Lower lobe of right lung (tissue), 2 donors: ENCODE measurements around the gene IFT52. TPM values are rescaled to one million over a fixed set of nuclear protein-coding genes. Genes with fewer than 3 reads are reported as not detected.

Experiments
- ATAC-seq, 2 donors: fragments of 200-7000 bp; cut with Tn5 transposase; one replicate each; pipeline ENCODE4 v1.9.1; 2020 to 2022; ENCODE audit warnings: mild to moderate bottlenecking in 2 of 2, moderate library complexity in 2 of 2
- DNase-seq: peaks from one replicate; pipeline ENCODE4 v3.0.0-alpha.2; 2020
- H3K27ac ChIP-seq: fragments of 200-600 bp; one replicate; pipeline ENCODE4 v1.8.0; 2022
- H3K27me3 ChIP-seq: fragments of 200-600 bp; one replicate; pipeline ENCODE4 v1.8.0; 2022; ENCODE audit warnings: low read depth
- H3K36me3 ChIP-seq: fragments of 200-600 bp; one replicate; pipeline ENCODE4 v1.8.0; 2022; ENCODE audit warnings: mild to moderate bottlenecking
- H3K4me1 ChIP-seq: fragments of 200-600 bp; one replicate; pipeline ENCODE4 v1.8.0; 2022
- H3K4me3 ChIP-seq: fragments of 200-600 bp; one replicate; pipeline ENCODE4 v1.8.0; 2022; ENCODE audit warnings: mild to moderate bottlenecking
- H3K9me3 ChIP-seq: fragments of 200-600 bp; one replicate; pipeline ENCODE4 v1.8.0; 2022
- intact Hi-C: fragments of 100-400 bp; cut with DNase I; formaldehyde crosslinking; loops from one replicate; pipeline ENCODE4 v1.11.0; 2022
- total RNA-seq: library from RNA; stranded (reverse); fragmentation: NEBNext Ultra II Directional; extraction: Animal tissue kit (Norgen Biotek cat#: 25700); gene quantifications from one replicate; pipeline ENCODE4 v1.2.1, GENCODE V29; 2021
- TF ChIP-seq, protein P1 (sequence below): fragments of 200-600 bp; IDR thresholded peaks from one replicate; pipeline ENCODE4 v1.8.0; 2022; ENCODE audit warnings: antibody characterized with exemption, mild to moderate bottlenecking
- donor health status: DM: no; HTN: yes; CAD: no; lungs with severe emphysema.

Gene IFT52
- total RNA-seq, 1 donor from 2014 or later = 19.9 TPM

DNA sequence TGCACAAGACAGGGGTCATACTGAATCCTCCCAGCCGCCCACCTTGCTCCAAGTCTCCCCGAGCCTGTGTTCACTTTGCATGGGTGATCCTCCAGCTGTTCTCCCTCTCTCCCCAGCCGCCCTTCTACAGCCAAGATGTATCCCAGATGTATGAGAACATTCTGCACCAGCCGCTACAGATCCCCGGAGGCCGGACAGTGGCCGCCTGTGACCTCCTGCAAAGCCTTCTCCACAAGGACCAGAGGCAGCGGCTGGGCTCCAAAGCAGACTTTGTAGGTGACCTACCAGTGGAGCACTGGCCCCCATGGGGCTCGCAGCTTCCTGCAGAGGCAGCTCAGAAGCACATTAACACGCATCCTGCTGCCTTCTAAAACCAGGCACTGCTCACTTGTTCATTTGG is 14.6 kb upstream of the IFT52 start:
- ATAC-seq (no peak), DNase-seq (no peak)
- Histone ChIP-seq H3K9me3 (no peaks in the 10 kb centered on the region), H3K27ac (no peak overlapping the region), H3K4me3 (no peak overlapping the region), H3K36me3 (no peaks in the 10 kb centered on the region), H3K4me1 (no peaks in the 10 kb centered on the region), H3K27me3 (no peaks in the 10 kb centered on the region)
- intact Hi-C loops = no loop called here
- TF ChIP-seq, protein P1, sequence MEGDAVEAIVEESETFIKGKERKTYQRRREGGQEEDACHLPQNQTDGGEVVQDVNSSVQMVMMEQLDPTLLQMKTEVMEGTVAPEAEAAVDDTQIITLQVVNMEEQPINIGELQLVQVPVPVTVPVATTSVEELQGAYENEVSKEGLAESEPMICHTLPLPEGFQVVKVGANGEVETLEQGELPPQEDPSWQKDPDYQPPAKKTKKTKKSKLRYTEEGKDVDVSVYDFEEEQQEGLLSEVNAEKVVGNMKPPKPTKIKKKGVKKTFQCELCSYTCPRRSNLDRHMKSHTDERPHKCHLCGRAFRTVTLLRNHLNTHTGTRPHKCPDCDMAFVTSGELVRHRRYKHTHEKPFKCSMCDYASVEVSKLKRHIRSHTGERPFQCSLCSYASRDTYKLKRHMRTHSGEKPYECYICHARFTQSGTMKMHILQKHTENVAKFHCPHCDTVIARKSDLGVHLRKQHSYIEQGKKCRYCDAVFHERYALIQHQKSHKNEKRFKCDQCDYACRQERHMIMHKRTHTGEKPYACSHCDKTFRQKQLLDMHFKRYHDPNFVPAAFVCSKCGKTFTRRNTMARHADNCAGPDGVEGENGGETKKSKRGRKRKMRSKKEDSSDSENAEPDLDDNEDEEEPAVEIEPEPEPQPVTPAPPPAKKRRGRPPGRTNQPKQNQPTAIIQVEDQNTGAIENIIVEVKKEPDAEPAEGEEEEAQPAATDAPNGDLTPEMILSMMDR = no peak

DNA sequence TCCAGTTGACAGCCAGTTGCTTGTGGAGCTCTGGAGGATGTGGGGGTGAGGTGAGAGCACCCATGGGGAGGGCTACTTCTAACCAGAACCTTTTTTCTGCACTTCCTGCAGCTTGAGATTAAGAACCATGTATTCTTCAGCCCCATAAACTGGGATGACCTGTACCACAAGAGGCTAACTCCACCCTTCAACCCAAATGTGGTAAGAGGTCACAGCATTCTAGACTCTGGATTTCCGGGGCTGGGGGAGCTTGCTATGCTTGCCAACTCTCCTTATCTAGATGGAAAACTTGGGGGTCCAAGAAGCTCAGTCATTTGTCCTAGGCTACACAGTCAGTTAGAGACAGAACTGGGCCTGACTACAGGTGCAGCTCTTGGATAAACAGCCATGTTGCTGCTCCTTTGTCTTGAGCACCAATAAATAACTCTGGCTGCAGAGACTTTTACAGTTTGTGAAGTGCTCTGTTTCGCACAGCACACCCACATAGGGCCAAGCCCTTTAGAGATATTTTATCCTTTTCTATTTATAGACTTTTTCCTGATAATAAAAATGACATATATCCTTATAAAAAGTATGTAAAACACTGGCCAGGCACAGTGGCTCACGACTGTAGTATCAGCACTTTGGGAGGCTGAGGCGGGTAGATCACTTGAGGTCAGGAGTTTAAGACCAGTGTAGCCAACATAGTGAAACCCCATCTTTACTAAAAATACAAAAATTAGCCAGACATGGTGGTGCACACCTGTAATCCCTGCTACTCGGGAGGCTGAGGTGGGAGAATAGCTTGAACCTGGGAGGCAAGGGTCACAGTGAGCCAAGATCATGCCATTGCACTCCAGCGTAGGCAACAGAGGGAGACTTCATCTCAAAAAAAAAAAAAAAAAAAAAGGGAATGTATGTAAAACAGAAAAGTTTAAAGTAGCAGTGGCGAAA is 10.6 kb upstream of the IFT52 start:
- H3K9me3 ChIP-seq = no peaks in the 10 kb centered on the region
- H3K36me3 ChIP-seq = no peaks in the 10 kb centered on the region
- ATAC-seq (no peak), DNase-seq (no peak)
- intact Hi-C loops = no loop called here
- H3K27ac ChIP-seq = no peak overlapping the region
- peaks cover 9% of the 10 kb centered on the region for H3K4me1 ChIP-seq
- TF ChIP-seq, protein P1 = no peak
- H3K27me3 ChIP-seq = no peaks in the 10 kb centered on the region
- no peak overlapping the region for H3K4me3 ChIP-seq

DNA sequence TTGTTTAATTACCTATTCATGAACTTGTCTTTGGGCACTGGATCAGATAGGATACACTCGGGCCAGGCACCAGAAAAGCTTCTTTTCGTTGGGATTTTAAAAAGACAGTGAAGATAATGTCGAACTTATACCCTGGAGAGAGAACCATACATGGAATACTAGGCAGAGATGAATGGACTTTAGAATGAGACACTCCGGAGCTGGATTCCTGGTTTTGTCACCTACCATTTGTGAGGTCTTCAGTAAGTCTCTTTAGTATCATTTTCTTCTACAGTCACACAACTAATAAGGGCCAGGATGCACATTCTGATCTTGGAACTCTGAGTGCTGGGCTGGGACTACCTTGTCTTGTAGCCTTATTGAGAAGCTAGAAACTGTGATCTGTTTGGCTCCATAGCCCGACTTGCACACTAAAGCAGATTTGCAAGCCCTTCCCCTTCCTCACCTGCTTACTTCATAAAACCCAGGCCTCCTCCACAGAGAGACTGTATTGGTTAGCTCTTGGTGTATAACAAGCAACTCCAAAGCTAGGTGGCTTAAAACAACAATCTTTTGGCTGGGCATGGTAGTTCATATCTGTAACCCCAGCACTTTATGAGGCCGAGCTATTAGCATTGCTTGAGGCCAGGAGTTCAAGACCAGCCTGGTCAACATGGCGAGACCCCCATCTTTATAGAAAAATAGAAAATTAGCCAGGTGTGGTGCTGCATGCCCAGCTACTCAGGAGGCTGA is 7.4 kb upstream of the IFT52 start:
- H3K4me1 ChIP-seq = peaks cover 12% of the 10 kb centered on the region
- no peak overlapping the region for H3K27ac ChIP-seq
- no peak overlapping the region for H3K4me3 ChIP-seq
- intact Hi-C loops = no loop called here
- no peaks in the 10 kb centered on the region for H3K9me3 ChIP-seq
- ATAC-seq (no peak), DNase-seq (no peak)
- no peaks in the 10 kb centered on the region for H3K36me3 ChIP-seq
- TF ChIP-seq, protein P1 = no peak
- H3K27me3 ChIP-seq = no peaks in the 10 kb centered on the region

DNA sequence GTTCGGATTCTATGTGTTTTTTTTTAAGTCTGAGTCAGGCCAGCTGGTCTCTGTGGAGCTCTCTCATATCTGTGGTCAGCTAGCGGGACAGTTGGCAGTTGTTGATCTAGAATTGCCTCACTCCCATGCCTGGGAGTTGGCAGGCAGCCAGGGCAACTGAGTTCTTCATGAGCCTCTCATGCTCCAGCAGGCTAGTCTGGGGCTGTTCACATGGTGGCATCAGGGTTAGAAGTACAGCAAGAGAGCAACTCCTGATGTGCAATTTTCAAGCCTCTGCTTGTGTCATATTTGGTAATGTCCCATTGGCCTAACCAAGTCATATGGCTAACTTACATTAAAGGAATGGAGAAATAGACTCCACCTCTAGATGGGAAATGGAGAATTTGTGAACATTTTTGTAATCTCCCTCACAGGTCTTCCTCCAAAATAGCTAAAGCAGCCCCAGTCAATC is 6.7 kb upstream of the IFT52 start:
- H3K27me3 ChIP-seq = no peaks in the 10 kb centered on the region
- H3K4me1 ChIP-seq = peaks cover 12% of the 10 kb centered on the region
- H3K27ac ChIP-seq = no peak overlapping the region
- intact Hi-C loops = no loop called here
- no peak overlapping the region for H3K4me3 ChIP-seq
- TF ChIP-seq, protein P1 = no peak
- H3K36me3 ChIP-seq = no peaks in the 10 kb centered on the region
- ATAC-seq = peak; percentile 73 to 74
- H3K9me3 ChIP-seq = no peaks in the 10 kb centered on the region
- DNase-seq = peak; percentile 73

- H3K4me3 ChIP-seq = no peak overlapping the region
- H3K27me3 ChIP-seq = no peaks in the 10 kb centered on the region
- H3K27ac ChIP-seq = peak overlapping the region; percentile 60
- TF ChIP-seq, protein P1 = no peak
- intact Hi-C loops = no loop called here
- ATAC-seq (peak; percentile 85 to 88), DNase-seq (no peak)
- H3K4me1 ChIP-seq = peaks cover 13% of the 10 kb centered on the region
- no peaks in the 10 kb centered on the region for H3K9me3 ChIP-seq
- no peaks in the 10 kb centered on the region for H3K36me3 ChIP-seq
Observed at GRCh38 chr20:43584448-43585136, 6.1 kb upstream of the IFT52 start.
